H9 (cell line): Measurements from ENCODE around the gene PTGFR. TPM values are rescaled to one million over a fixed set of nuclear protein-coding genes. Genes with fewer than 3 reads are reported as not detected.

Experiments
- DNase-seq: peaks from one replicate; pipeline ENCODE4 v3.0.0-alpha.2; 2017
- H2AFZ ChIP-seq: one replicate; pipeline ENCODE4 v1.6.1; 2013; ENCODE audit warnings: mild to moderate bottlenecking, low read length, control low read depth, moderate library complexity
- H2AK5ac ChIP-seq: 2 replicates; pipeline ENCODE4 v1.6.1; 2013; ENCODE audit warnings: low read length, control low read depth, mixed read lengths; ENCODE audit not compliant: insufficient read length
- H2BK120ac ChIP-seq: one replicate; pipeline ENCODE4 v1.6.1; 2013; ENCODE audit warnings: low read depth, mild to moderate bottlenecking, low read length, control low read depth, inconsistent platforms; ENCODE audit not compliant: poor library complexity, severe bottlenecking
- H2BK12ac ChIP-seq: 2 replicates; pipeline ENCODE4 v1.6.1; 2013; ENCODE audit warnings: low read length, control low read depth, mixed read lengths, low read depth; ENCODE audit not compliant: insufficient read length
- H2BK15ac ChIP-seq: 2 replicates; pipeline ENCODE4 v1.6.1; 2013; ENCODE audit warnings: low read depth, low read length, control low read depth
- H2BK20ac ChIP-seq: one replicate; pipeline ENCODE4 v1.6.1; 2013; ENCODE audit warnings: low read depth, mild to moderate bottlenecking, low read length, control low read depth, inconsistent platforms; ENCODE audit not compliant: poor library complexity, severe bottlenecking
- H2BK5ac ChIP-seq: 2 replicates; pipeline ENCODE4 v1.6.1; 2013; ENCODE audit warnings: low read length, control low read depth, mixed read lengths; ENCODE audit not compliant: insufficient read length
- H3K14ac ChIP-seq: 2 replicates; pipeline ENCODE4 v1.6.1; 2013; ENCODE audit warnings: low read length, control low read depth; ENCODE audit not compliant: insufficient read depth
- H3K18ac ChIP-seq: 2 replicates; pipeline ENCODE4 v1.6.1; 2013; ENCODE audit warnings: low read depth, mild to moderate bottlenecking, mixed read lengths, low read length, control low read depth; ENCODE audit not compliant: insufficient read length
- H3K23ac ChIP-seq: 2 replicates; pipeline ENCODE4 v1.6.1; 2013; ENCODE audit warnings: low read length, control low read depth, mixed read lengths, low read depth; ENCODE audit not compliant: insufficient read length
- H3K23me2 ChIP-seq: 2 replicates; pipeline ENCODE4 v1.6.1; 2013; ENCODE audit warnings: low read depth, mild to moderate bottlenecking, mixed read lengths, low read length, control low read depth; ENCODE audit not compliant: insufficient read length, poor library complexity, severe bottlenecking
- H3K27ac ChIP-seq: 2 replicates; pipeline ENCODE4 v1.5.1; 2013; ENCODE audit warnings: low read length, control low read depth, mixed read lengths, low read depth; ENCODE audit not compliant: insufficient read length
- H3K27me3 ChIP-seq: 2 replicates; pipeline ENCODE4 v1.6.1; 2013; ENCODE audit warnings: low read length, control low read depth, inconsistent platforms; ENCODE audit not compliant: insufficient read depth
- H3K4ac ChIP-seq: 2 replicates; pipeline ENCODE4 v1.6.1; 2013; ENCODE audit warnings: low read depth, mild to moderate bottlenecking, control low read depth, inconsistent platforms, low read length, moderate library complexity
- H3K4me1 ChIP-seq: 2 replicates; pipeline ENCODE4 v1.6.1; 2013; ENCODE audit warnings: low read length, control low read depth, inconsistent platforms; ENCODE audit not compliant: insufficient read depth
- H3K4me2 ChIP-seq: 2 replicates; pipeline ENCODE4 v1.6.1; 2013; ENCODE audit warnings: low read length, control low read depth, mixed read lengths; ENCODE audit not compliant: insufficient read length, insufficient read depth
- H3K56ac ChIP-seq: 2 replicates; pipeline ENCODE4 v1.6.1; 2013; ENCODE audit warnings: low read depth, mild to moderate bottlenecking, mixed read lengths, low read length, control low read depth; ENCODE audit not compliant: insufficient read length
- H3K79me1 ChIP-seq: 2 replicates; pipeline ENCODE4 v1.6.1; 2013; ENCODE audit warnings: low read depth, mild to moderate bottlenecking, moderate library complexity, low read length, control low read depth, inconsistent platforms; ENCODE audit not compliant: insufficient read depth, poor library complexity, severe bottlenecking
- H3K79me2 ChIP-seq: 2 replicates; pipeline ENCODE4 v1.6.1; 2013; ENCODE audit warnings: low read length, control low read depth, inconsistent platforms; ENCODE audit not compliant: insufficient read depth
- H3K9ac ChIP-seq: 2 replicates; pipeline ENCODE4 v1.6.1; 2013; ENCODE audit warnings: low read length, control low read depth, mixed read lengths; ENCODE audit not compliant: insufficient read length; ENCODE audit errors: extremely low read depth
- H3K9me3 ChIP-seq: one replicate; pipeline ENCODE4 v1.6.1; 2013; ENCODE audit warnings: low read depth, low read length, inconsistent platforms; ENCODE audit not compliant: control insufficient read depth
- H3T11ph ChIP-seq: one replicate; pipeline ENCODE4 v1.6.1; 2013; ENCODE audit warnings: mild to moderate bottlenecking, low read length, control low read depth, inconsistent platforms
- H4K20me1 ChIP-seq: one replicate; pipeline ENCODE4 v1.6.1; 2013; ENCODE audit not compliant: control insufficient read depth, insufficient read length, insufficient read depth
- H4K5ac ChIP-seq: 2 replicates; pipeline ENCODE4 v1.6.1; 2013; ENCODE audit warnings: low read depth, mild to moderate bottlenecking, mixed read lengths, low read length, control low read depth; ENCODE audit not compliant: insufficient read length
- H4K8ac ChIP-seq: replicated peaks from 2 replicates; pipeline ENCODE4 v1.6.1; 2013; ENCODE audit warnings: low read length, control low read depth, mixed read lengths, low read depth; ENCODE audit not compliant: insufficient read length
- H4K91ac ChIP-seq: 2 replicates; pipeline ENCODE4 v1.6.1; 2013; ENCODE audit warnings: low read depth, mild to moderate bottlenecking, moderate library complexity, mixed read lengths, low read length, control low read depth; ENCODE audit not compliant: insufficient read length
- H3K27ac Mint-ChIP-seq, 3 experiments: 2 replicates in 2 of 3; 3 replicates in 1 of 3; pipeline ENCODE4 v1.8.0; 2020 to 2021; ENCODE audit warnings: mixed read lengths in 3 of 3, mild to moderate bottlenecking in 1 of 3, moderate library complexity in 1 of 3
- H3K27me3 Mint-ChIP-seq: 2 replicates; pipeline ENCODE4 v1.8.0; 2021; ENCODE audit warnings: low read depth, mild to moderate bottlenecking, moderate library complexity, mixed read lengths
- H3K36me3 Mint-ChIP-seq, 3 experiments: 2 replicates in 2 of 3; 3 replicates in 1 of 3; pipeline ENCODE4 v1.8.0; 2020 to 2021; ENCODE audit warnings: low read depth in 3 of 3, mixed read lengths in 3 of 3; ENCODE audit not compliant: insufficient read depth in 1 of 3
- H3K4me1 Mint-ChIP-seq, 2 experiments: 2 replicates each; pipeline ENCODE4 v1.8.0; 2020; ENCODE audit warnings: mixed read lengths in 2 of 2
- H3K4me3 Mint-ChIP-seq, 2 experiments: 2 replicates in 1 of 2; 3 replicates in 1 of 2; pipeline ENCODE4 v1.8.0; 2020 to 2021; ENCODE audit warnings: mild to moderate bottlenecking in 2 of 2, mixed read lengths in 2 of 2, moderate library complexity in 1 of 2
- H3K9me3 Mint-ChIP-seq, 2 experiments: 2 replicates in 1 of 2; 3 replicates in 1 of 2; pipeline ENCODE4 v1.8.0; 2020; ENCODE audit warnings: mild to moderate bottlenecking in 2 of 2, mixed read lengths in 2 of 2, moderate library complexity in 1 of 2
- CTCF ChIP-seq: fragments of 200-600 bp; sonication (generic); conservative IDR thresholded peaks from 3 replicates; pipeline ENCODE4 v1.8.0; 2021; ENCODE audit warnings: antibody characterized with exemption, mild to moderate bottlenecking
- WGBS: extraction: QIAGEN DNeasy Blood & Tissue Kit; methylation state at CpG from one replicate; pipeline ENCODE4 v1.1.7; 2013; ENCODE audit warnings: missing lambda C conversion rate, low lambda C conversion rate, mixed read lengths; ENCODE audit not compliant: insufficient read length; ENCODE audit errors: extremely low coverage; 5-methylcytosine and 5-hydroxymethylcytosine counted together
- total RNA-seq: library from RNA; stranded (reverse); gene quantifications from 2 replicates; pipeline ENCODE4 v1.2.1, GENCODE V29; 2021

Gene PTGFR
- total RNA-seq, 1 experiment from 2014 or later = not detected

- Histone ChIP-seq H3K4ac (no peak overlapping the region), H3K4me1 (no peaks in the 10 kb centered on the region), H4K5ac (no peak overlapping the region), H2BK120ac (no peak overlapping the region), H2BK5ac (no peak overlapping the region), H3T11ph (no peak overlapping the region), H3K23me2 (no peaks in the 10 kb centered on the region), H2BK15ac (no peak overlapping the region), H3K9ac (no peak overlapping the region), H3K9me3 (no peaks in the 10 kb centered on the region), H3K4me2 (no peak overlapping the region), H3K27ac (no peak overlapping the region), H3K79me2 (no peaks in the 10 kb centered on the region), H2AFZ (no peak overlapping the region), H3K79me1 (no peaks in the 10 kb centered on the region), H4K8ac (no peak overlapping the region), H3K56ac (no peak overlapping the region), H2BK12ac (no peak overlapping the region), H3K27me3 (no peaks in the 10 kb centered on the region), H4K91ac (no peak overlapping the region), H3K18ac (no peak overlapping the region), H3K23ac (no peak overlapping the region), H2AK5ac (no peak overlapping the region), H2BK20ac (no peak overlapping the region), H3K14ac (no peak overlapping the region), H4K20me1 (no peaks in the 10 kb centered on the region)
- no peak for TF ChIP-seq CTCF
- WGBS = no CpG with 5 or more reads among the region's 3 CpGs
- no peak overlapping the region for H3K4me3 Mint-ChIP-seq
- H3K27ac Mint-ChIP-seq = no peak overlapping the region
- peaks cover 9% of the 10 kb centered on the region for H3K27me3 Mint-ChIP-seq
- DNase-seq = no peak
- no peaks in the 10 kb centered on the region for H3K4me1 Mint-ChIP-seq
- H3K36me3 Mint-ChIP-seq = peaks cover 7 to 14% (median 11%) of the 10 kb centered on the region in 3 experiments
- peaks cover 28% of the 10 kb centered on the region in 2 experiments for H3K9me3 Mint-ChIP-seq
Measured at GRCh38 chr1:78549891-78550290, 59.1 kb downstream of the PTGFR start.
